Endothelial cell of umbilical vein (primary cell): ENCODE measurements around the gene LHX2. TPM values are rescaled to one million over a fixed set of nuclear protein-coding genes. Genes with fewer than 3 reads are reported as not detected.

Source experiments
- BruUV-seq: library from RNA; stranded (reverse); fragments of 400-500 nt; replicated peaks from 2 replicates; lab custom pipeline; 2021; lab: Mats Ljungman, UMichigan
- CTCF ChIA-PET: fragments of 300-600, 350-600 bp; sonication (Branson Sonifier 250); formaldehyde crosslinking; loops from one replicate; lab custom pipeline; 2021; ENCODE audit warnings: antibody characterized with exemption, inconsistent platforms; lab: Charles Lee
- POLR2A ChIA-PET: fragments of 300-600, 350-600 bp; sonication (Branson Sonifier 250); formaldehyde crosslinking; loops from one replicate; lab custom pipeline; 2021; ENCODE audit warnings: antibody characterized with exemption, inconsistent platforms; lab: Charles Lee
- DNase-seq: peaks from one replicate; pipeline ENCODE4 v3.0.0-alpha.2; 2011; ENCODE audit warnings: low read depth, low spot score
- FAIRE-seq: peaks from 2 replicates; lab custom pipeline; 2011; peaks lifted over from hg19 to GRCh38; lab: Jason Lieb, UNC
- H2AFZ ChIP-seq: 2 replicates; pipeline ENCODE4 v1.6.0; 2012; ENCODE audit warnings: low read depth, low read length, control low read depth, inconsistent platforms
- H3K27ac ChIP-seq: 2 replicates; pipeline ENCODE4 v1.5.1; 2011; ENCODE audit warnings: low read depth, mild to moderate bottlenecking, control low read depth, low read length, moderate library complexity; ENCODE audit not compliant: insufficient read depth
- H3K27me3 ChIP-seq, 2 experiments: 2 replicates each; pipeline versions ENCODE4 v1.6.0 to v1.6.1; 2011; ENCODE audit warnings: low read length in 2 of 2, mixed read lengths in 1 of 2; ENCODE audit not compliant: control insufficient read depth in 2 of 2, insufficient read depth in 2 of 2
- H3K36me3 ChIP-seq, 2 experiments: 2 replicates in 1 of 2; 3 replicates in 1 of 2; pipeline ENCODE4 v1.5.1; 2011; ENCODE audit warnings: low read length in 2 of 2, mild to moderate bottlenecking in 1 of 2, moderate library complexity in 1 of 2; ENCODE audit not compliant: control insufficient read depth in 2 of 2, insufficient read depth in 2 of 2; ENCODE audit errors: extremely low read depth in 1 of 2
- H3K4me1 ChIP-seq: 3 replicates; pipeline ENCODE4 v1.5.1; 2011; ENCODE audit warnings: mild to moderate bottlenecking, low read length; ENCODE audit not compliant: control insufficient read depth, insufficient read depth; ENCODE audit errors: extremely low read depth
- H3K4me2 ChIP-seq: 2 replicates; pipeline ENCODE4 v1.6.1; 2011; ENCODE audit warnings: low read length, control low read depth, mixed read lengths; ENCODE audit not compliant: insufficient read depth
- H3K4me3 ChIP-seq, 3 experiments: fragments of 200-600 bp in 1 of 3; sonication (generic), shearing (Covaris generic) in 1 of 3; replicated peaks in 1 of 3; 2 replicates each; pipeline ENCODE4 v1.5.1; 2011 to 2016; ENCODE audit warnings: control low read depth in 3 of 3, low read length in 3 of 3, mild to moderate bottlenecking in 2 of 3, inconsistent platforms in 1 of 3, low read depth in 1 of 3, moderate library complexity in 1 of 3; ENCODE audit not compliant: insufficient read depth in 1 of 3
- H3K79me2 ChIP-seq: 2 replicates; pipeline ENCODE4 v1.6.0; 2012; ENCODE audit warnings: low read length, inconsistent platforms; ENCODE audit not compliant: control insufficient read depth, insufficient read depth
- H3K9ac ChIP-seq: replicated peaks from 2 replicates; pipeline ENCODE3; 2011; ENCODE audit warnings: low read length, control low read depth; ENCODE audit not compliant: insufficient read depth; ENCODE audit errors: extremely low read depth
- H3K9me1 ChIP-seq: replicated peaks from 3 replicates; pipeline ENCODE4 v1.6.0; 2011; ENCODE audit warnings: mild to moderate bottlenecking, low read length; ENCODE audit not compliant: control insufficient read depth, insufficient read depth; ENCODE audit errors: extremely low read depth
- H3K9me3 ChIP-seq: replicated peaks from 2 replicates; pipeline ENCODE4 v1.5.1; 2012; ENCODE audit warnings: low read length, inconsistent platforms; ENCODE audit not compliant: control insufficient read depth, insufficient read depth
- H4K20me1 ChIP-seq: replicated peaks from 2 replicates; pipeline ENCODE3; 2011; ENCODE audit warnings: mild to moderate bottlenecking, low read length; ENCODE audit not compliant: control insufficient read depth, insufficient read depth; ENCODE audit errors: extremely low read depth
- EZH2 ChIP-seq: IDR thresholded peaks from 2 replicates; pipeline ENCODE4 v1.6.1; 2012; ENCODE audit warnings: borderline replicate concordance, low read depth, mild to moderate bottlenecking, moderate library complexity, low read length, inconsistent platforms; ENCODE audit not compliant: severe bottlenecking
- FOS ChIP-seq: IDR thresholded peaks from 2 replicates; pipeline ENCODE4 v1.6.1; 2011; ENCODE audit warnings: mild to moderate bottlenecking, low read length, moderate library complexity, borderline replicate concordance; ENCODE audit not compliant: insufficient read depth
- GATA2 ChIP-seq: IDR thresholded peaks from 2 replicates; pipeline ENCODE4 v1.7.0; 2011; ENCODE audit warnings: low read depth, mild to moderate bottlenecking, moderate library complexity, mixed read lengths, low read length; ENCODE audit not compliant: insufficient read length, insufficient read depth
- JUN ChIP-seq: IDR thresholded peaks from 2 replicates; pipeline ENCODE4 v1.6.1; 2011; ENCODE audit warnings: borderline replicate concordance, low read depth; ENCODE audit not compliant: insufficient read length, insufficient read depth
- MYC ChIP-seq: IDR thresholded peaks from one replicate; pipeline ENCODE4 v1.6.1; 2011; ENCODE audit warnings: mild to moderate bottlenecking, low read depth, low read length
- POLR2A ChIP-seq: IDR thresholded peaks from 2 replicates; pipeline ENCODE4 v1.6.1; 2012; ENCODE audit warnings: low read depth, mild to moderate bottlenecking, control low read depth, low read length
- POLR2AphosphoS5 ChIP-seq: IDR thresholded peaks from 2 replicates; pipeline ENCODE4 v1.6.1; 2012; ENCODE audit warnings: low read depth, mild to moderate bottlenecking, control low read depth, low read length, moderate library complexity; ENCODE audit not compliant: insufficient read depth
- dilution Hi-C: fragments of 300-500 bp; cut with MboI; formaldehyde crosslinking; loops from one replicate; pipeline ENCODE4 v1.15.0; 2019; ENCODE audit warnings: low sequenced_read_pairs; ENCODE audit not compliant: extremely low pct_ligation_motif_present
- intact Hi-C: fragments of 100-400 bp; cut with micrococcal nuclease; formaldehyde crosslinking; loops from one replicate; pipeline ENCODE4 v1.10.0; 2022
- polyA plus RNA-seq, 4 experiments: library from polyadenylated mRNA; depleted of rRNA in 3 of 4; stranded (reverse) in 3 of 4; unstranded in 1 of 4; fragments of >200 nt; gene quantifications; 2 replicates each; pipeline versions ENCODE4 v1.2.1 to v1.2.3, GENCODE V29; 2011 to 2012; ENCODE audit warnings: missing spikeins in 1 of 4
- total RNA-seq: library from RNA; stranded (reverse); gene quantifications from 2 replicates; pipeline ENCODE4 v1.2.3, GENCODE V29; 2021
- TF ChIP-seq, protein P1 (sequence below), 2 donors: IDR thresholded peaks; 1 replicate in 1 of 2; 2 replicates in 1 of 2; pipeline ENCODE4 v1.5.1; 2011; ENCODE audit warnings: low read length in 2 of 2, mild to moderate bottlenecking in 2 of 2, moderate library complexity in 2 of 2, control low read depth in 1 of 2, inconsistent platforms in 1 of 2, low read depth in 1 of 2; ENCODE audit not compliant: insufficient read depth in 1 of 2; ENCODE audit errors: extremely low read depth in 1 of 2
- TF ChIP-seq, protein P2 (sequence below): IDR thresholded peaks from 2 replicates; pipeline ENCODE4 v1.6.1; 2011; ENCODE audit not compliant: insufficient read depth, insufficient read length

Gene LHX2
- total and polyA plus RNA-seq, 2 donors (not counting 3 experiments of a cell fraction or from before 2014, with no cell fraction given) = not detected

DNA sequence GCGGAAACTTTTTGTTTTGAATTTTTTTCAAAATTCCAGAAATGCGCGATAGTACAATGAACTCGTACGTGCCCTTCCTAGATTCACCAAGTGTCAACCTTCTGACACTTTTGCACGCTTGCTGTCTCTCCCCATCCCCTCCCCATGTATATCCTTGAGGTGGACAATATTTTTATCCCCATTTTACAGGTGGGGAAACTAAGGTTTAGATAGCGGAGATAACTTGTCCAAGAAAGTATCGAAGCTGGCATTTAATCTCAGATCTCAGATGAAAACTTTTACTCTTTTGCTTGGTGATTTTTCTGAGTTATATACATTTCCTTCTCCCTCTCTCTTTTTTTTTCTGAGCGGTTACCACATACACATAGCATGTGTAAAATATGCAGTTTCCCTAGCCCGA lies 34.6 kb downstream of the LHX2 start:
- dilution Hi-C loops (no loop called here), intact Hi-C loops (loop anchor here (2.0 kb wide), 1 partner anchor 33 kb away; no protein-coding TSS in a partner anchor)

More for the DNA sequence above, 34.6 kb downstream of the LHX2 start:
- H3K4me1 ChIP-seq = peaks cover 8% of the 10 kb centered on the region
- H3K4me3 ChIP-seq = no peak overlapping the region
- no TSS peak for BruUV-seq
- H3K36me3 ChIP-seq = no peaks in the 10 kb centered on the region
- H3K27me3 ChIP-seq = peaks cover 0 to 2% of the 10 kb centered on the region in 2 experiments
- H3K9me3 ChIP-seq = no peaks in the 10 kb centered on the region
- no peaks in the 10 kb centered on the region for H3K79me2 ChIP-seq
- no peak overlapping the region for H2AFZ ChIP-seq
- TF ChIP-seq POLR2A = no peak
- no peak for TF ChIP-seq MYC
- no peak for TF ChIP-seq FOS
- TF ChIP-seq EZH2 = no peak
- no peak for TF ChIP-seq POLR2AphosphoS5
- TF ChIP-seq, protein P1, sequence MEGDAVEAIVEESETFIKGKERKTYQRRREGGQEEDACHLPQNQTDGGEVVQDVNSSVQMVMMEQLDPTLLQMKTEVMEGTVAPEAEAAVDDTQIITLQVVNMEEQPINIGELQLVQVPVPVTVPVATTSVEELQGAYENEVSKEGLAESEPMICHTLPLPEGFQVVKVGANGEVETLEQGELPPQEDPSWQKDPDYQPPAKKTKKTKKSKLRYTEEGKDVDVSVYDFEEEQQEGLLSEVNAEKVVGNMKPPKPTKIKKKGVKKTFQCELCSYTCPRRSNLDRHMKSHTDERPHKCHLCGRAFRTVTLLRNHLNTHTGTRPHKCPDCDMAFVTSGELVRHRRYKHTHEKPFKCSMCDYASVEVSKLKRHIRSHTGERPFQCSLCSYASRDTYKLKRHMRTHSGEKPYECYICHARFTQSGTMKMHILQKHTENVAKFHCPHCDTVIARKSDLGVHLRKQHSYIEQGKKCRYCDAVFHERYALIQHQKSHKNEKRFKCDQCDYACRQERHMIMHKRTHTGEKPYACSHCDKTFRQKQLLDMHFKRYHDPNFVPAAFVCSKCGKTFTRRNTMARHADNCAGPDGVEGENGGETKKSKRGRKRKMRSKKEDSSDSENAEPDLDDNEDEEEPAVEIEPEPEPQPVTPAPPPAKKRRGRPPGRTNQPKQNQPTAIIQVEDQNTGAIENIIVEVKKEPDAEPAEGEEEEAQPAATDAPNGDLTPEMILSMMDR (IDR thresholded peaks at IDR 0.05; ENCODE audit: extremely low read depth in 1 of 2, insufficient read depth in 1 of 2, low read depth in 1 of 2, low read length in 2 of 2) = no peak
- TF ChIP-seq JUN = no peak
- TF ChIP-seq, protein P2, sequence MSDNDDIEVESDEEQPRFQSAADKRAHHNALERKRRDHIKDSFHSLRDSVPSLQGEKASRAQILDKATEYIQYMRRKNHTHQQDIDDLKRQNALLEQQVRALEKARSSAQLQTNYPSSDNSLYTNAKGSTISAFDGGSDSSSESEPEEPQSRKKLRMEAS = no peak
- TF ChIP-seq GATA2 = no peak
- H3K9me1 ChIP-seq = no peaks in the 10 kb centered on the region
- DNase-seq (no peak), FAIRE-seq (no peak)
- ChIA-PET CTCF (no interaction called here), POLR2A (no interaction called here)
- H3K4me2 ChIP-seq = no peak overlapping the region
- H4K20me1 ChIP-seq = no peaks in the 10 kb centered on the region
- H3K27ac ChIP-seq = no peak overlapping the region
- H3K9ac ChIP-seq = no peak overlapping the region
